HepG2 (cell line): ENCODE results near the gene RAPGEFL1. TPM values are rescaled to one million over a fixed set of nuclear protein-coding genes. Genes with fewer than 3 reads are reported as not detected.

Experiments used
- DMTF1 ChIP-seq: sonication (generic); formaldehyde crosslinking; IDR thresholded peaks from 2 replicates; pipeline ENCODE4 v1.4.0; 2020; ENCODE audit warnings: mild to moderate bottlenecking, missing genetic modification reagents
- GATAD1 ChIP-seq: IDR thresholded peaks from 2 replicates; pipeline ENCODE4 v1.6.1; 2016; ENCODE audit warnings: missing genetic modification reagents, missing compliant biosample characterization
- IKZF4 ChIP-seq: sonication (generic); formaldehyde crosslinking; IDR thresholded peaks from 2 replicates; pipeline ENCODE4 v1.5.1; 2020; ENCODE audit warnings: borderline replicate concordance, mild to moderate bottlenecking, low read depth, missing genetic modification reagents; ENCODE audit errors: not compliant biosample characterization
- ISX ChIP-seq: sonication (generic); formaldehyde crosslinking; conservative IDR thresholded peaks from 2 replicates; pipeline ENCODE4 v1.5.0; 2020; ENCODE audit warnings: missing genetic modification reagents
- MTF1 ChIP-seq: sonication (generic); formaldehyde crosslinking; IDR thresholded peaks from 2 replicates; pipeline ENCODE4 v1.5.0; 2020; ENCODE audit warnings: missing genetic modification reagents
- NR1H2 ChIP-seq: sonication (generic); formaldehyde crosslinking; IDR thresholded peaks from 2 replicates; pipeline ENCODE4 v1.8.1; 2022; ENCODE audit warnings: low read depth, missing genetic modification reagents, borderline replicate concordance
- SATB2 ChIP-seq: sonication (generic); formaldehyde crosslinking; IDR thresholded peaks from 2 replicates; pipeline ENCODE4 v1.5.0; 2020; ENCODE audit warnings: missing genetic modification reagents
- SP140L ChIP-seq: sonication (generic); formaldehyde crosslinking; IDR thresholded peaks from 2 replicates; pipeline ENCODE4 v1.4.0; 2020; ENCODE audit warnings: missing genetic modification reagents, borderline replicate concordance
- TBX3 ChIP-seq: fragments of 450-650 bp; IDR thresholded peaks from 2 replicates; pipeline ENCODE4 v1.6.1; 2017; ENCODE audit warnings: antibody characterized with exemption, mild to moderate bottlenecking, inconsistent platforms, borderline replicate concordance
- ZC3H4 ChIP-seq: sonication (generic); formaldehyde crosslinking; IDR thresholded peaks from 2 replicates; pipeline ENCODE4 v1.4.0; 2020; ENCODE audit warnings: missing genetic modification reagents, borderline replicate concordance
- ZEB1 ChIP-seq: IDR thresholded peaks from 2 replicates; pipeline ENCODE4 v1.6.1; 2012; ENCODE audit warnings: mild to moderate bottlenecking, low read depth, inconsistent platforms; ENCODE audit not compliant: insufficient replicate concordance
- ZFP91 ChIP-seq: sonication (generic); formaldehyde crosslinking; IDR thresholded peaks from 2 replicates; pipeline ENCODE4 v1.9.0; 2022; ENCODE audit warnings: missing genetic modification reagents, mild to moderate bottlenecking, borderline replicate concordance
- ZNF160 ChIP-seq: sonication (generic); formaldehyde crosslinking; IDR thresholded peaks from 2 replicates; pipeline ENCODE4 v1.8.0; 2022; ENCODE audit warnings: mild to moderate bottlenecking, inconsistent platforms, missing genetic modification reagents
- ZNF484 ChIP-seq: sonication (generic); formaldehyde crosslinking; IDR thresholded peaks from 2 replicates; pipeline ENCODE4 v1.5.1; 2020; ENCODE audit warnings: mild to moderate bottlenecking, low read depth, missing genetic modification reagents, borderline replicate concordance
- ZNF546 ChIP-seq: sonication (generic); formaldehyde crosslinking; conservative IDR thresholded peaks from 2 replicates; pipeline ENCODE4 v1.8.1; 2023; ENCODE audit warnings: mild to moderate bottlenecking, missing genetic modification reagents
- ZNF577 ChIP-seq: sonication (generic); formaldehyde crosslinking; IDR thresholded peaks from 2 replicates; pipeline ENCODE4 v1.4.0; 2020; ENCODE audit warnings: mild to moderate bottlenecking, low read depth, missing genetic modification reagents, borderline replicate concordance
- ZNF766 ChIP-seq: sonication (generic); formaldehyde crosslinking; IDR thresholded peaks from 2 replicates; pipeline ENCODE4 v1.5.0; 2020; ENCODE audit warnings: missing genetic modification reagents, borderline replicate concordance
- ZNF878 ChIP-seq: sonication (generic); formaldehyde crosslinking; IDR thresholded peaks from 2 replicates; pipeline ENCODE4 v1.8.1; 2023; ENCODE audit warnings: mild to moderate bottlenecking, missing genetic modification reagents, moderate library complexity
- ZSCAN12 ChIP-seq: sonication (generic); formaldehyde crosslinking; IDR thresholded peaks from 2 replicates; pipeline ENCODE4 v1.9.0; 2021; ENCODE audit warnings: mild to moderate bottlenecking, missing genetic modification reagents
- ZSCAN22 ChIP-seq: sonication (generic); formaldehyde crosslinking; IDR thresholded peaks from 2 replicates; pipeline ENCODE4 v1.4.0; 2020; ENCODE audit warnings: mild to moderate bottlenecking, missing genetic modification reagents
- ZSCAN9 ChIP-seq: IDR thresholded peaks from 2 replicates; pipeline ENCODE4 v1.6.1; 2016; ENCODE audit warnings: borderline replicate concordance
- polyA plus RNA-seq, 8 experiments: library from polyadenylated mRNA; depleted of rRNA in 3 of 8; stranded (reverse) in 7 of 8; unstranded in 1 of 8; fragments of >200 nt; fragmentation: Illumina TruSeq in 4 of 8; extraction: Trizol in 4 of 8; gene quantifications; 2 replicates each; pipeline versions ENCODE4 v1.2.1 to v1.2.3, GENCODE V29; 2011 to 2016; ENCODE audit warnings: low read depth in 4 of 8, missing spikeins in 1 of 8, mixed read lengths in 1 of 8; ENCODE audit not compliant: insufficient read depth in 1 of 8
- total RNA-seq, 5 experiments: library from RNA; depleted of rRNA; stranded (reverse); fragments of >200 nt; fragmentation: Illumina TruSeq; extraction: Trizol; gene quantifications; 2 replicates each; pipeline ENCODE4 v1.2.3, GENCODE V29; 2016; ENCODE audit warnings: low read depth in 1 of 5
- TF ChIP-seq, protein P1 (sequence below): sonication (generic); formaldehyde crosslinking; IDR thresholded peaks from 2 replicates; pipeline ENCODE4 v1.4.0; 2020; ENCODE audit warnings: missing genetic modification reagents; ENCODE audit errors: not compliant biosample characterization
- TF ChIP-seq, protein P2 (sequence below): sonication (generic); formaldehyde crosslinking; IDR thresholded peaks from 2 replicates; pipeline ENCODE4 v1.4.0; 2020; ENCODE audit warnings: missing genetic modification reagents
- TF ChIP-seq, protein P3 (sequence below): sonication (generic); formaldehyde crosslinking; IDR thresholded peaks from 2 replicates; pipeline ENCODE4 v1.8.0; 2022; ENCODE audit warnings: mild to moderate bottlenecking, missing genetic modification reagents, borderline replicate concordance

RAPGEFL1 gene
- total and polyA plus RNA-seq, 2 of the 13 experiments (the other 11 are each of a cell fraction or from before 2014, with no cell fraction given): 4.5 to 7.8 TPM

DNA sequence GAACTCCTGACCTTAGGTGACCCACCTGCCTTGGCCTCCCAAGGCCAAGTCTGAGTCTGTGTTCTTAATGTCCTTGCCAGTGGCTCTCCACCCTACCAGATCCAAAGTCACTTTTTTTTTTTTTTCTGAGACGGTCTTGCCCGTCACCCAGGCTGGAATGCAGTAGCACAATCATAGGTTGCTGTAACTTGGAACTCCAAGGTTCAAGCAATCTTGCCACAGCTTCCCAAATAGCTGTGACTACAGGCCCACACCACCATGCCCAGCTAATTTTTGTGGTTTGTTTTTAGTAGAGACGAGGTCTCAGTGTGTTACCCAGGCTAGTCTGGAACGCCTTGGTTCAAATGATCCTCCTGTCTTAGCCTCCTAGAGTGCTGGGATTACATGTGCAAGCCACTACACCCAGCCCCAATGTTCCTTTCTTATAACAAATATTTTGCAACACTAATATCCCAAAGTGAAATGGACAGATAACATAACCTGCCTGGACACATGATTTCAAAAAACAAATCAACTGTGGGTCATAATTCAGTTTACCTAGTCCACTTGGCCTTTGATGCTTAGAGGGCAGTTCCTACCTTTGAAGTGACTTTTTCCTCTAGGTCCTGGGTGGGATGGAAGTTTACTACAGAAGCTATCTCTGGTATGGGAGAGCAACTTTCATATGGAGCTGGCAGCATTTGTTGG is 4.0 kb upstream of the RAPGEFL1 start (continued):
- TF ChIP-seq ZNF160 (CRISPR knock-in tag) (no peak), ZNF577 (CRISPR knock-in tag) (no peak), MTF1 (CRISPR knock-in tag) (no peak), ZSCAN12 (CRISPR knock-in tag) (no peak), ZNF484 (CRISPR knock-in tag) (no peak), DMTF1 (no peak), ZFP91 (CRISPR knock-in tag) (peak; percentile 13; the same call in 1 of the 2 replicates), GATAD1 (CRISPR knock-in tag) (no peak), ZSCAN22 (CRISPR knock-in tag) (no peak), ZNF766 (CRISPR knock-in tag) (no peak), SATB2 (CRISPR knock-in tag) (no peak), ZNF878 (peak; percentile 80; the same call in 1 of the 2 replicates), SP140L (CRISPR knock-in tag) (no peak), ZEB1 (peak; percentile 44), NR1H2 (no peak), ISX (no peak), IKZF4 (CRISPR knock-in tag) (no peak), ZSCAN9 (CRISPR knock-in tag) (peak; percentile 42; the same call in 1 of the 2 replicates), ZNF546 (no peak), ZC3H4 (CRISPR knock-in tag) (no peak), TBX3 (0 out of 2 replicates have a peak, but pooled peaks have one; percentile 14)
- TF ChIP-seq, protein P1, sequence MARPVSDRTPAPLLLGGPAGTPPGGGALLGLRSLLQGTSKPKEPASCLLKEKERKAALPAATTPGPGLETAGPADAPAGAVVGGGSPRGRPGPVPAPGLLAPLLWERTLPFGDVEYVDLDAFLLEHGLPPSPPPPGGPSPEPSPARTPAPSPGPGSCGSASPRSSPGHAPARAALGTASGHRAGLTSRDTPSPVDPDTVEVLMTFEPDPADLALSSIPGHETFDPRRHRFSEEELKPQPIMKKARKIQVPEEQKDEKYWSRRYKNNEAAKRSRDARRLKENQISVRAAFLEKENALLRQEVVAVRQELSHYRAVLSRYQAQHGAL (CRISPR knock-in tag): no peak
- TF ChIP-seq, protein P2, sequence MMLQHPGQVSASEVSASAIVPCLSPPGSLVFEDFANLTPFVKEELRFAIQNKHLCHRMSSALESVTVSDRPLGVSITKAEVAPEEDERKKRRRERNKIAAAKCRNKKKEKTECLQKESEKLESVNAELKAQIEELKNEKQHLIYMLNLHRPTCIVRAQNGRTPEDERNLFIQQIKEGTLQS (CRISPR knock-in tag): no peak
- TF ChIP-seq, protein P3, sequence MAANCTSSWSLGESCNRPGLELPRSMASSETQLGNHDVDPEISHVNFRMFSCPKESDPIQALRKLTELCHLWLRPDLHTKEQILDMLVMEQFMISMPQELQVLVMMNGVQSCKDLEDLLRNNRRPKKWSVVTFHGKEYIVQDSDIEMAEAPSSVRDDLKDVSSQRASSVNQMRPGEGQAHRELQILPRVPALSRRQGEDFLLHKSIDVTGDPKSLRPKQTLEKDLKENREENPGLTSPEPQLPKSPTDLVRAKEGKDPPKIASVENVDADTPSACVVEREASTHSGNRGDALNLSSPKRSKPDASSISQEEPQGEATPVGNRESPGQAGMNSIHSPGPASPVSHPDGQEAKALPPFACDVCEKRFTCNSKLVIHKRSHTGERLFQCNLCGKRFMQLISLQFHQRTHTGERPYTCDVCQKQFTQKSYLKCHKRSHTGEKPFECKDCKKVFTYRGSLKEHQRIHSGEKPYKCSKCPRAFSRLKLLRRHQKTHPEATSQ (CRISPR knock-in tag): no peak
